Activated T-helper 1 cell treated with Interleukin-2 at 50 U/mL for 16 hours (primary cell): ENCODE results near the gene NIFK.
"Not testable (repeated sequence)": the region's sequence is repeated elsewhere in the genome, so short reads cannot be mapped to it uniquely, and the experiment has no call there.

Experiments used
- DNase-seq: peaks from one replicate; pipeline ENCODE4 v3.0.0-alpha.2; 2020; ENCODE audit warnings: low read depth

NIFK gene

DNA sequence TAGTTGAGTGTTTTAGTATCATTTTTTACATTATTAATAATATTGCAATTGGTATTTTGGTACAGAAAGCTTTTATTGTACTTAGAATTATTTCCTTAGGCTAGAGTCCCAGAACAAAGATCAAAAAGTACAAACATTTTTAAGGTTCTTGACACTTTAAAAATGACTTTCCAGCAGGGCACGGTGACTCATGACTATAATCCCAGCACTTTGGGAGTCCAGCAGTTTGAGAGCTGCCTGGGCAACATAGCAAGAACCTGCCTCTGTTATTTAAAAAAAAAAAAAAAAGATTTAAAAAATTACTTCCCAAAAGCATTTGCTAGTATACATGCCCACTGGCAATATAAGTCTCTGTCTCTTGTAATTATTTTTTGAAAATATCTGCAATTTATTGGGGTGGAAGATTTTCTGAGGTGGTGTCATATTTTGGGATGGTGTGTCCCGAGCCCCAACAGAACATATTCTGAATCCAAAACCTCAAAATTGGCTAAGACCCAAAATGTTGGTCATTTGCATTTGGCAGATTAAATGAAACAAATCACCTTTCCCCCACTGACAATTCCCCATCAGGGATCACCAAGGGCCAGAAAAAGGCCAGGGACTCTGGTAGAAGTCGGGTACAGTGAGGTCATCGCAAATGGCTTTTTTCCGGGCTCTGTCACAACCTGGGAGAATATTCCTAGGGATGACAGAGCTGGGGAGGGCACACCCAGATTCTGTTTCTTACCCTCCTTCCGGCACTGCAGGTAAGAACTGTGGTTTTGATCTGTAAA is 42.1 kb downstream of the NIFK start:
- no peak for DNase-seq

DNA sequence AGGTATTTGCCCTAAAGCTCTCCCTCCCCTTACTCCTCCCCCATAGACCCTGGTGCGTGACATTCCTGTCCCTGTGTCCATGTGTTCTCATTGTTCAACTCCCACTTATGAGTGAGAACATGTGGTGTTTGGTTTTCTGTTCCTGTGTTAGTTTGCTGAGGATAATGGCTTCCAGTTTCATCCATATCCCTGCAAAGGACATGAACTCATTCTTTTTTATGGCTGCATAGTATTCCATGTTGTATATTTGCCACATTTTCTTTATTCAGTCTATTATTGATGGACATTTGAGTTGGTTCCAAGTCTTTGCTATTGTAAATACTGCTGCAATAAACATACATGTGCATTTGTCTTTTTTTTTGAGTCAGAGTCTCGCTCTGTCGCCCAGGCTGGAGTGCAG is 46.1 kb downstream of the NIFK start:
- DNase-seq: not testable (repeated sequence)

DNA sequence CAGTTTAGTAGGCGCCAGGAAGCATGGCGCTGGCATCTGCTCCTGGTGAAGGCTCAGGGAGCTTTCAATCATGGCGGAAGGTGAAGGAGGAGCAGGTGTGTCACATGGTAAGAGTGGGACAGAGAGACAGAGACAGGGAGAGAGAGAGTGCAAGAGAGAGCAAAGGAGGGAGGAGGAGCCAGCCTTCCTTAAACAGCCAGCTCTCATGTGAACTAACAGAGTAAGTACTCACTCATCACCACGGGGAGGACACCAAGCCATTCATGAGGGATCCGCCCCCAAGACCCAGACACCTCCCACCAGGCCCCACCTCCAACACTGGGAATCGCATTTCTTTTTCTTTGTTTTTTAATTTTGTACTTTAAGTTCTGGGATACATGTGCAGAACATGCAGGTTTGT is 46.6 kb downstream of the NIFK start:
- no peak for DNase-seq

DNA sequence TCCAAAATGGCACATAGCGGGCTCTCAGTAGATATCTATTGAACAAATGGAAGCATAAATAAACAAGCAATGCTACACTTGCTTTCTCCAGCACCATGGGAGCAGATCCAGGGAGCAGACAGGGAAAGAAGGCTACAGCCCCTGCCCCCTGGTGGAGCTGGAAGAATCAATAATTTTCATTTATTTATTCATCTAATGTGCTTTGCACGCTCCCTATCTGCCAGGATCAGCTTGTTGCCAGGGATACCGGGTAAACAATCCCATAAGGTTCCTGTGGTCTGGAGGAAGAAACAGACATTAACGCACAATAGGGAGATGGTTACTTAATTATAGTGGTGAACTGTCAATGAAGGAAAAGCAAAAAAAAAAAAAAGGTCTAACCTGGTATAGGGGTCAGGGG is 47.3 kb downstream of the NIFK start:
- DNase-seq: no peak

DNA sequence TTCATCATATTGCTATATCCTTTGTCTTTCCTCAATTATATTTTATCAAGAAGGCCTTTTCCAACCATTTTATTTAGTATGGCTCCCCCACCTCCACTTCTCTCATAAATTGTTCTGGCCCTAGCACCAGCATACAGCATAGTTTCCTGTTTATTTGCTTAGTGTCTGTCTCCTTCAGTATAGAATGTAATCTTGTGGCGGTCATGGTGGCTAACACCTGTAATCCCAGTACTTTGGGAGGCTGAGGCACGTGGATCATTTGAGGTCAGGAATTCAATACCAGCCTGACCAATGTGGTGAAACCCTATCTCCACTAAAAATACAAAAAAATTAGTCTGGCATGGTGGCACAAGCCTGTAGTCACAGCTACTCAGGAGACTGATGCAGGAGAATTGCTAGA is 47.9 kb downstream of the NIFK start:
- DNase-seq: no peak

DNA sequence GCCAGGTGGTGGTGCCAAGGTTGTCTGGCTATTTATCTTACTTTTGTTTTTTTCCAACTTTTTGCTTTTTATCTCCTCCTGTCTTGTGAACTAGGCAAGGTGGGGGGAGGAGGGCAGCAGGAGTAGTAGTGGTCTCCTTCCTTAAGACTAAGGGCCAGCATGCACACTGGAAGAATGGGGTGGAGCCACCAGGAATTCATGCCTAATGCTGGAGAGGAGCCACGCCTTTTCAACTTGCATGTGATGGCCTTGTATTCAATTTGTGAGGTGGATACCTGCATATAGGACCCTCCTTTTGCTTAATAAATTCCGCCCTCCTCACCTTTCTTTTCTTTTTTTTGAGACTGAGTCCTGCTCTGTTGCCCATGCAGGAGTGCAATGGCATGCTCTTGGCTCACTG is 49.8 kb downstream of the NIFK start:
- DNase-seq: no peak

DNA sequence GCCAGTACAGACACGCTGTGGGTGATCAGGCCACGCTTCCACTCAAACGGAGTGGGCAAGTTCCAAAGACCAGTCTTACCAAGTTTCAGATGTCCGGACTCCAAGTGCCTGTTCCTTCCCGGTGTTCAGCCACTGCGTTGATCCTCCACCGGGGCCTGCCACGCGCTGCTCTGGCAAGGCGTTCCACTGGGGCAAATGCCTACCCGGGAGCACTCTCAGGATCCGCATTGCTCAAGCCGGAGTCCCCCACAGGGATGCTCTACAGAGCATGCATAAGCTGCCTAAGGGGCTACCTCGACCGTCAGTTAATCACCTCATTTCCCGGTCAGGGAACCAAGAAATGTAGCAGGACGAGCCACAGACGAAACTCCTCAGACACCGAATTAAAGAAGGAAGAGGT is 50.5 kb downstream of the NIFK start:
- no peak for DNase-seq

DNA sequence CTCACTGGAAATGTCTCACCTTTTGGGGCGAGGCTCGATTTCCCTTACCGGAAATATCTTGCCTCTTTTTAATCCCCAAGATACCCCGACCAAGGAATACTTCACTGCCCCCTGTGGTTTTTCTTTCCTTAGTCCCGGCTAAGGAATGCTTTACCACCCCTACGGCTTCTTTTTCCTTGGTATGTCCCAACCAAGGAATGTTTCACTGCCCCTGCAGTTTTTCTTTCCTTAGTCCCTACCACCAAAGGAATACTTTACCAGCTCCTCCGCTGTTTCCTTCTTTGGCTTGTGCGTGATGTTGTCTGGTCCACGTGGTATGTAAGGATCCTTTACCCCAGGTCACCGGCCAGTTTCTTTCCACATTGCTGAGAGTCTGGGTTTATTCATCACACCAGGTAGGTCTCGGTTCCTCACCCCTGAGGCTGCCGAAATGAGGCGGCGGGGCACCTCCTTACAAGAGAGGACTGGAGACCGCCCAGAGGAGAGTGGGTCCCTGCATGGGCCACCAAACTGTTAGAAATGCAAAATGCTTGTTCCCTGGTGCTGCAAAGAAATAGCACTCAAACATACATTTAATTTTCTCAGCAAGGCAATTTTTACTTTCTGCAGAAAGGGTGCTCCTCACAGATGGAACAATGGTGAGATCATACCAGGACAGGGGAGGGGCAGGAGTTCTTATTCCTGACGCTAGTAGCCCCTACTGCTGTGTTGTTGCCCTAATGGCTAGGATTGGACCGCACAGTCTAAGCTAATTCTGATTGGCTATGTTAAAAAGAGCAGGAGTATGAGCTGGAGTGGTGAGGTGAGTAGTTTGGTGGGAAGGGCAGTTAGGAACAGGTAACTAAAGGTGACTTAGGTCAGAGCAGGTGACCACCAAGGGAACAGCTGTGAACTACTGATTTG is 54.0 kb downstream of the NIFK start:
- DNase-seq: no peak

DNA sequence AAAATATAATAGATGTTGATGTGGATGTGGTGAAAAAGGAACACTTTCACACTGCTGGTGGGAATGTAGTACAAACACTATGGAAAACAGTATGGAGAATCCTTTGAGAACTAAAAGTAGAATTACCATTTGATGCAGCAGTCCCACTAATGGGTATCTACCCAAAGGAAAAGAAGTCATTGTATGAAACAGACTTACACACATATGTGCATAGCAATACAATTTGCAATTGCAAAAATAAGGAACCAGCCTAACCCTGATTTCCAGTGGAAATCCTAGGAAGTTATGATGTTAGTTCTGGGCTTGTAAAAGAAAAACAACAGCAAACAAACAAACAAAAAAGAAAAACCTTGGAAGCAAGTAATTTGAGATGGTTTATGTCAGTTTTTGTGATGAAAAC is 58.8 kb downstream of the NIFK start:
- DNase-seq: no peak
